Measurements from ENCODE around the gene ZKSCAN1.

The ZKSCAN1 gene

DNA sequence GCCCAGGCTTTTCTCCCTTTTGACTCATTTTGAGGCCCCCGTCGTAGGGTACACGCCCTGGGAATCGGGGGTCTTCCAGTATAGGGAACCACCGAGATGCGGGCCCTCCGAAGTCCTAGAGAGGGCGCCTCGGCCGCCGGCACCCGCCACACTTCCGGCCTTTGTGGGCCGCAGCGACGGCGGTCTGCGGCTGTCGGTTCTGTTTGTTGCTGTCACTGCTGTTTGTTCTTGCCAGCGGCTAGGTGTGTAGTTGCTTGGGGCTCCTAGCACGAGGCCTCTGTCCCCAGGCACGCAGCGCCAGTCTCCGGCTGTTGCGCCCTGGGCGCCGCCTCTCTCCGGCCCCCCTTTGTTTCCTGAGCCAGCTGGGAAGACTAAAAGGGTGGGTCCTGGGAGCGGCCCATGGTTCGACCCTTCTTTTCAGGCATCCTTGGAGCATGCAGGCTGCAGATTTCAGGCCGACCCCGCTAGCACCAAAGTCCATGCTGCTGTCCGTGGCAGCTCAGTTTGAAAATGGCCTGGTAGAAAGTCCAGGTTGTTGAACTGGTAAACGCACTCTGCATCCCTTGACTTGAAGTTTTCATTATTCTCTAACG, 17.8 kb upstream of the ZKSCAN1 start:
- Histone ChIP-seq H3K9me2 (ENCODE audit: low read depth, low read length) (no peaks in the 10 kb centered on the region), H2AFZ (ENCODE audit: low read length) (peak overlapping the region; percentile 77), H3K9me3 (ENCODE audit: low read length) (no peaks in the 10 kb centered on the region), H3F3A (ENCODE audit: insufficient read depth, low read length) (no peaks in the 10 kb centered on the region), H3K4me3 (ENCODE audit: low read depth, low read length, poor library complexity, severe bottlenecking) (peak overlapping the region; percentile 62), H3K4me2 (ENCODE audit: low read length) (peak overlapping the region; percentile 65), H4K20me1 (ENCODE audit: insufficient read depth, low read length) (no peaks in the 10 kb centered on the region), H3K79me2 (ENCODE audit: insufficient read depth, low read length) (no peaks in the 10 kb centered on the region), H3K27me3 (ENCODE audit: insufficient read depth, low read length) (peaks cover 2% of the 10 kb centered on the region), H3K9ac (ENCODE audit: low read length) (peak overlapping the region; percentile 64), H3K27ac (ENCODE audit: low read depth, low read length, poor library complexity, severe bottlenecking) (no peak overlapping the region), H3K36me3 (ENCODE audit: insufficient read depth, low read length) (no peaks in the 10 kb centered on the region), H3K4me1 (ENCODE audit: insufficient read depth, low read length, severe bottlenecking) (peaks cover 21% of the 10 kb centered on the region)
- TF ChIP-seq, protein P1, sequence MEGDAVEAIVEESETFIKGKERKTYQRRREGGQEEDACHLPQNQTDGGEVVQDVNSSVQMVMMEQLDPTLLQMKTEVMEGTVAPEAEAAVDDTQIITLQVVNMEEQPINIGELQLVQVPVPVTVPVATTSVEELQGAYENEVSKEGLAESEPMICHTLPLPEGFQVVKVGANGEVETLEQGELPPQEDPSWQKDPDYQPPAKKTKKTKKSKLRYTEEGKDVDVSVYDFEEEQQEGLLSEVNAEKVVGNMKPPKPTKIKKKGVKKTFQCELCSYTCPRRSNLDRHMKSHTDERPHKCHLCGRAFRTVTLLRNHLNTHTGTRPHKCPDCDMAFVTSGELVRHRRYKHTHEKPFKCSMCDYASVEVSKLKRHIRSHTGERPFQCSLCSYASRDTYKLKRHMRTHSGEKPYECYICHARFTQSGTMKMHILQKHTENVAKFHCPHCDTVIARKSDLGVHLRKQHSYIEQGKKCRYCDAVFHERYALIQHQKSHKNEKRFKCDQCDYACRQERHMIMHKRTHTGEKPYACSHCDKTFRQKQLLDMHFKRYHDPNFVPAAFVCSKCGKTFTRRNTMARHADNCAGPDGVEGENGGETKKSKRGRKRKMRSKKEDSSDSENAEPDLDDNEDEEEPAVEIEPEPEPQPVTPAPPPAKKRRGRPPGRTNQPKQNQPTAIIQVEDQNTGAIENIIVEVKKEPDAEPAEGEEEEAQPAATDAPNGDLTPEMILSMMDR (IDR thresholded peaks at IDR 0.05; ENCODE audit: low read length): peak; percentile 14; the same call in 1 of the 2 replicates
- TF ChIP-seq EZH2 (IDR thresholded peaks at IDR 0.05; ENCODE audit: borderline replicate concordance, low read length): no peak

DNA sequence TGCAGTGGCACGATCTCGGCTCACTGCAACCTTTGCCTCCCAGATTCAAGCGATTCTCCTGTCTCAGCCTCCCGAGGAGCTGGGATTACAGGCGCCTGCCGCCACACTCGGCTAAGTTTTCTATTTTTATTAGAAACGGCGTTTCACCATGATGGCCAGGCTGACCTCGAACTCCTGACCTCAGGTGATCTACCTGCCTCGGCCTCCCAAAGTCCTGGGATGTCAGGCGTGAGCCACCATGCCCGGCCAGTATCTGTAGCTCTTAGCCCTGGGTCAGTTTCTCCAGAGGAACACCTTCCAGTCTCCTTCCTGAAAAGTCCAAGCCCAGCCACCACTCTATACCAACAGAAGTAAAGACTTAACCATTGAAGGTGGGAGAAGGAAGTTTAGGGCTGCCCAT, 15.2 kb upstream of the ZKSCAN1 start:
- no peak overlapping the region for H3K9ac ChIP-seq (ENCODE audit: low read length)
- no peak for TF ChIP-seq EZH2 (IDR thresholded peaks at IDR 0.05; ENCODE audit: borderline replicate concordance, low read length)
- TF ChIP-seq, protein P1 (IDR thresholded peaks at IDR 0.05; ENCODE audit: low read length): no peak
- H3K9me3 ChIP-seq (ENCODE audit: low read length): no peaks in the 10 kb centered on the region
- no peaks in the 10 kb centered on the region for H3K36me3 ChIP-seq (ENCODE audit: insufficient read depth, low read length)
- H3K27ac ChIP-seq (ENCODE audit: low read depth, low read length, poor library complexity, severe bottlenecking): no peak overlapping the region
- no peaks in the 10 kb centered on the region for H4K20me1 ChIP-seq (ENCODE audit: insufficient read depth, low read length)
- H3K4me1 ChIP-seq (ENCODE audit: insufficient read depth, low read length, severe bottlenecking): peaks cover 14% of the 10 kb centered on the region
- no peaks in the 10 kb centered on the region for H3K79me2 ChIP-seq (ENCODE audit: insufficient read depth, low read length)
- peaks cover 6% of the 10 kb centered on the region; the same call in 1 of the 2 replicates for H3K27me3 ChIP-seq (ENCODE audit: insufficient read depth, low read length)
- H3K9me2 ChIP-seq (ENCODE audit: low read depth, low read length): no peaks in the 10 kb centered on the region
- no peaks in the 10 kb centered on the region for H3F3A ChIP-seq (ENCODE audit: insufficient read depth, low read length)
- H2AFZ ChIP-seq (ENCODE audit: low read length): no peak overlapping the region
- no peak overlapping the region for H3K4me3 ChIP-seq (ENCODE audit: low read depth, low read length, poor library complexity, severe bottlenecking)
- no peak overlapping the region for H3K4me2 ChIP-seq (ENCODE audit: low read length)

DNA sequence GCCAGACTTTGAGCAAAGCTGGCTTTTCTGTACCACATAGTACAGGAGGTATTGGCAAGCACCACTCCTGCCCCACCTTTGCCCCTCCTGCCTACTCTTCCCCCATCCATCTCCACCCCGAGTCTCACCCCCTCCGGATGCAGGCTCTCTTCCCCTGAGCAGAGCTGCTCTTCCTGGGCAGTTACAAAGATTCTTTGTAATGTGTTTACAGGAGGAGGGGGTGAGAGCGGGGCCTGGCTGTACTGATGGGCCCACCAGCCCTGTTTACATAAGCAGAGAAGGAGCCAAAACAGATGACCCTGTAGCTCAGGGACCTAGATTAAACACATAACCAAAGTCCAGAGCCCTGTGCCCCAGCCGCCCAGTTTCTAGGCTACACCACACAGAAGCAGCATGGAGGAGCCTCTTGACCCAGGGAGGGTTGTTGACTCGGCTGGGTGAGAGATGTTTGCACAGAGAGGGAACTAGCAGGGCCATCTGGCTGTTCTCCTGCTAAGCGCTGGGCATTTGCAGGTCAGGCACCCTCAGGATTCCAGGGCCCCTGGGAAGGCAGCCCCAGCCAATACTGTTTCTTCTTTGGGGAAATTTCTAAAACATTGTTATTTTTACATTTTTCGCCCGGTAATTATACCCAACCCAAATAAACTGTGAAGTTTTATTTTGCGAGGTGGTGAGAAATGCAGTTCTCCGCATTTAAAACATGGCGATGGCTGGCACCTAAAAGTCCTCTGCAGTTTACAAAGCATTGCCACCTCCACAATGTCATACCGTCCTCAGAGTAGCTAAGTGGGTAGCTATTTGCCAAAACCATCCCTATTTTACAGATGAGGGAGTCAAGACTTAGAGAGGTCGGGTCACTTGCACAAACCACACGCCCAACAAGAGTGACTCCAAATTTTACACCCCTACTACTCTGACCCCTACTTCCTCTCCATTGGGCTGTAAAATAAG, 11.4 kb upstream of the ZKSCAN1 start:
- Histone ChIP-seq H3K27ac (ENCODE audit: low read depth, low read length, poor library complexity, severe bottlenecking) (no peak overlapping the region), H3K27me3 (ENCODE audit: insufficient read depth, low read length) (peaks cover 11% of the 10 kb centered on the region; the same call in 1 of the 2 replicates)

More for the DNA sequence above, 11.4 kb upstream of the ZKSCAN1 start:
- no peaks in the 10 kb centered on the region for H3K36me3 ChIP-seq (ENCODE audit: insufficient read depth, low read length)
- no peaks in the 10 kb centered on the region for H4K20me1 ChIP-seq (ENCODE audit: insufficient read depth, low read length)
- H3K4me3 ChIP-seq (ENCODE audit: low read depth, low read length, poor library complexity, severe bottlenecking): no peak overlapping the region
- no peak overlapping the region for H3K4me2 ChIP-seq (ENCODE audit: low read length)
- no peaks in the 10 kb centered on the region for H3K4me1 ChIP-seq (ENCODE audit: insufficient read depth, low read length, severe bottlenecking)
- H3F3A ChIP-seq (ENCODE audit: insufficient read depth, low read length): no peaks in the 10 kb centered on the region
- TF ChIP-seq EZH2 (IDR thresholded peaks at IDR 0.05; ENCODE audit: borderline replicate concordance, low read length): no peak
- TF ChIP-seq, protein P1 (IDR thresholded peaks at IDR 0.05; ENCODE audit: low read length): no peak
- no peaks in the 10 kb centered on the region for H3K9me3 ChIP-seq (ENCODE audit: low read length)
- H3K79me2 ChIP-seq (ENCODE audit: insufficient read depth, low read length): no peaks in the 10 kb centered on the region
- no peak overlapping the region for H3K9ac ChIP-seq (ENCODE audit: low read length)
- no peak overlapping the region for H2AFZ ChIP-seq (ENCODE audit: low read length)
- H3K9me2 ChIP-seq (ENCODE audit: low read depth, low read length): no peaks in the 10 kb centered on the region

Data from OCI-LY1 (cell line).